ENCODE results near the gene RAB17. TPM values are rescaled to one million over a fixed set of nuclear protein-coding genes. Genes with fewer than 3 reads are reported as not detected.

The RAB17 gene
- total RNA-seq, 1 donor, result 0.43 TPM

DNA sequence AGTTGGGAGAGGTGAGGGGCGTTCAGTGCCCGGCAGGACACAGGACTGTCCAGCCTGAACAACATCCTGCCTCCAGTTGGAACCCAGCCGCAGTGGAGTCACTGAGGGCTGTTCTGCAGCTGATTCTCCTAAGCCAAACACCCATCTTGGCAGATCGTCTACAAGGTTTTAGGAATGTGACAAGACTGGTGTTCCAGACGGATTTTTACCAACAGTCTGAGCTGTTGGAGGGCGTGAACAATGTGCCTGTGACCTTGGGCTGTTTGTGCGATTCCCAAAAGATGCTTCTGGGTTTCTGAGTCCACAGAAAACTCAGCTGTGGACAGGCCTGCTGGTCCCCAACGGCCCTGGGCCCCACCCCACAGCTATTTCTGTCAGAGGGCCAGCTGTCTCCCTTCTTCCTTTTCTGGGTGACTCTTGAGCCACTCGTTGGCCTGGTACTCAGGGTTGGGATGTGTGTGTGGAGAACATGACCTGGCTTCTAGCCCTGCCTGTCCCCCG lies 42.6 kb upstream of the RAB17 start:
- DNase-seq (ENCODE audit: low read depth), result no peak
- no peak overlapping the region for H3K4me3 ChIP-seq (ENCODE audit: low read depth, low read length)
- TF ChIP-seq, protein P1, sequence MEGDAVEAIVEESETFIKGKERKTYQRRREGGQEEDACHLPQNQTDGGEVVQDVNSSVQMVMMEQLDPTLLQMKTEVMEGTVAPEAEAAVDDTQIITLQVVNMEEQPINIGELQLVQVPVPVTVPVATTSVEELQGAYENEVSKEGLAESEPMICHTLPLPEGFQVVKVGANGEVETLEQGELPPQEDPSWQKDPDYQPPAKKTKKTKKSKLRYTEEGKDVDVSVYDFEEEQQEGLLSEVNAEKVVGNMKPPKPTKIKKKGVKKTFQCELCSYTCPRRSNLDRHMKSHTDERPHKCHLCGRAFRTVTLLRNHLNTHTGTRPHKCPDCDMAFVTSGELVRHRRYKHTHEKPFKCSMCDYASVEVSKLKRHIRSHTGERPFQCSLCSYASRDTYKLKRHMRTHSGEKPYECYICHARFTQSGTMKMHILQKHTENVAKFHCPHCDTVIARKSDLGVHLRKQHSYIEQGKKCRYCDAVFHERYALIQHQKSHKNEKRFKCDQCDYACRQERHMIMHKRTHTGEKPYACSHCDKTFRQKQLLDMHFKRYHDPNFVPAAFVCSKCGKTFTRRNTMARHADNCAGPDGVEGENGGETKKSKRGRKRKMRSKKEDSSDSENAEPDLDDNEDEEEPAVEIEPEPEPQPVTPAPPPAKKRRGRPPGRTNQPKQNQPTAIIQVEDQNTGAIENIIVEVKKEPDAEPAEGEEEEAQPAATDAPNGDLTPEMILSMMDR (IDR thresholded peaks at IDR 0.05; ENCODE audit: insufficient read depth, low read depth, low read length), result no peak

DNA sequence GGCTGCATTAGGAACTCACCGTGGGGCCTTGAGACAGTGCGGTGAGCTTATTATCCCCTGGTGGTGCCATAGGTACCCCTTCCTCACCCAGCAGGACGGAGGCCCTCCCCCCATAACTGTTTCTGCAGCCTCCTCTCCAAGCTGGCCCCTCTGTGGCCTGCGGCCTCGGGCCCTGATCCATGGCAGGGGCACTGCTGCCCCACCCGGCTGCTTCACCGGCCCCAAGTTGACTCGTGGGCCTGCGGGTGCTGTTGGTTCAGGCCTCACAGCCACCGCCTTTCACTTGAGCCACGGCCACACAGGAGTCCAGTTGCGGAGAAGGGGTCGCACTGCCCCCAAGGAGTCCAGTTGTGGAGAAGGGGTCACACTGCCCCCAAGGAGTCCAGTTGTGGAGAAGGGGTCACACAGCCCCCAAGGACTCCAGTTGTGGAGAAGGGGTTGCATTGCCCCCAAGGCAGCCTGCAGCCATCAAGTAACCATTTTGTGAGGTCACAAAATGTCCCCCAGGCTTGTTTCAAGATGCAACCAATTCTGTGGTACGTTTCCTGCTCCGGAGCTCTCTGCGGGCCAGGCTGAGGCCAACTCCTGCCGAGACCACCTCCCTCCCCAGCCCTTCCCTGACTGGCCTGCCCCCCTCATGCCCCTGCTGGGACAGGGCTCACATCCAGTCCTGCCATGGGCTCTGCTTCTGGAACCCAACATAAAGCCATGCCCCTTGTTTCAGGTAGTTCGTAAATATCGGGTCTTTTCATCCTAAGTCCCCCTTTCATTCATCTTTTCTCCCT lies 41.5 kb upstream of the RAB17 start:
- TF ChIP-seq, protein P1 (IDR thresholded peaks at IDR 0.05; ENCODE audit: insufficient read depth, low read depth, low read length), result no peak
- no peak overlapping the region for H3K4me3 ChIP-seq (ENCODE audit: low read depth, low read length)
- DNase-seq (ENCODE audit: low read depth), result no peak

DNA sequence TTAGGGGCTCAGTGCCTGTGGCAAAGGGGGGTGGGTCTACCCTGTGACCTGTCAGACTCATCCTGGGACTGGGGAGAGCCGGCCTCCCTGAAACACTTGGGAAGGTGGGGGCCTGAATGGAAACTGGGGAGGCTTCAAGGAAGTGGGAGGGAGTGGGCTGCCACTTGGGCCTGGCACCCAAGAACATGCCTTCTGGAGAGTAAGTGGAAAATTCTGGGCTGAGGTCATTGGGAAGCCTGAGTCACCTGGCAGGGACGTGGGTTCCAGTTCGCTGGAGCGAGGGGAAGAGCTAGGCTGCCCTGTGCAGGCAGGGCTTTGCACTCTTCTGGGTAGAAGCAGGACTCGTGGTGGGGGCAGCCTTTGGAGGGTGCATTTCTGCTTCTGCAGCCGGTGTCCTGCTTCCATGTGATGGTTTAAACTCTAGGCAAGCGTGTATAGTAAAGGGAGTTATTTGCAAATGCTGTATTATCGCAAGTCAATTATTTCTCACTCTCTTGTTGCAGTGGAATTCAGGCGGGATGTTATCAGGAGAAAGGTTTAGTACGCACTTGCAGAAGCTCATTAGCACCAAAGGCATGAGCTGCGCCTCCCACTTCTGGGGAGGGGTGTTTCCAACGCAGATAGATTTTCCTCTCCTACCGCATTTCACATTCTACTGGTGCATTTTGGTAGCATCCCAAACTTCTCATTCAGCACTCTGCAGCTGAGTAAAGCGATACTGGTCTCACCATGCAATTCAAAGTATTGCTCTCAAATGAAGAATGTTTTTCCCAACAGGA lies 40.7 kb upstream of the RAB17 start:
- DNase-seq (ENCODE audit: low read depth), result no peak

DNA sequence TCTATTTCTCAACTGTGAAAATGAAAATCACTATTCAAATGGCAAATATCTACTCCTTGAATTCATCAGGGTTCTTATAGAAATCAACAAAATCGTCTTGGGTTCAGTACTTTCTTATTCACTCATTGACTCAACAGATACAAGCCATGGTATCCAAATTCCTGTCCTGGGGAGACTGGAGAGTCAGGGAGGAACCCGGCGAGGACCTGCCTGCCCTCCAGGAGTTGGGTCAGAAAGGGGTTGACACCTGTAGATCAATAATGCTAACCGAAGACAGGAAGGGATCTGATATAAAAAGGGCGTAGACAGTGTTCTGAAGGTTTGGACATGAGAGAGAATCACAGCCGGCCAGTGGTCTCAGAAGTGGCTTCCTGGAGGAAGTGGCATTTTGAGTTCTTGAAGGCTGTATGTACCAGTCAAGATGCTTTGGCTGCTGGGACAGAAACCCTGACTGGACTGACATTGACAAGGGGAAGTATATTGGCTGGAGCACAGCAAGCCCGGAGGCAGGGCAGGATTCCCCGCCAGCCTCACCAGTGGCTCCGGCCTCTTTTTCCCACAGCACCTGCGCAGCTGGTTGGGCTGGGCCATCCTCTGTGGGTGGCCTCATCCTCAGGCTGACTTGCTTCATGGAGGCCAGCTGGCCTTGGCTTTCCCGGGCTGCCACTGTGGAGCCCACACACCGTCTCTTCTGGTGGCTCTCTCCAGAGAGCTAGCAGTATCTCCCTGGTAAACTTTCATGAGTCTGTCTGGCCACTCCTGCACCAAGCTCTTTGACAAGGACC lies 39.9 kb upstream of the RAB17 start:
- DNase-seq (ENCODE audit: low read depth), result no peak
- no peak overlapping the region for H3K4me3 ChIP-seq (ENCODE audit: low read depth, low read length)
- TF ChIP-seq, protein P1 (IDR thresholded peaks at IDR 0.05; ENCODE audit: insufficient read depth, low read depth, low read length), result no peak

More for the DNA sequence above, 40.7 kb upstream of the RAB17 start:
- H3K4me3 ChIP-seq (ENCODE audit: low read depth, low read length), result no peak overlapping the region
- TF ChIP-seq, protein P1 (IDR thresholded peaks at IDR 0.05; ENCODE audit: insufficient read depth, low read depth, low read length), result no peak

DNA sequence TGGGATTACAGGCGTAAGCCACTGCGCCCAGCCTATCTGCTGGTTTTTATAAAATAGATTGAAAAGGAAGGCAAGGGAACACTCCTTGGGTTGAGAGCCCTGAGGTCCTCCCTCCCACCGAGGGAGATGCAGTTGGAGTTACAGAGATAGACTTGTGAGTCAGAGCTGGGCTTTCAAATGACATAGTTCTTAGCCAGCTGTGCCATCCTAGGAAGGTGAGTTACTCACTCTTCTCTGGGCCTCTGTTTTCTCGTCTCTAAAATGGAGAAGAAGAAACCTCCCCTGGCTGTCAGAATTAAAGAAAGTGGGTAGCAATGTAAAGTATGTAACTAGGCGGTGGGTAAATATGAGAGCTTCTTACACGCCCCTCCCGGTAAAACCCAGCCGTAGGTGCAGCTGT lies 39.2 kb upstream of the RAB17 start:
- DNase-seq (ENCODE audit: low read depth), result no peak
- TF ChIP-seq, protein P1 (IDR thresholded peaks at IDR 0.05; ENCODE audit: insufficient read depth, low read depth, low read length), result no peak
- no peak overlapping the region for H3K4me3 ChIP-seq (ENCODE audit: low read depth, low read length)

DNA sequence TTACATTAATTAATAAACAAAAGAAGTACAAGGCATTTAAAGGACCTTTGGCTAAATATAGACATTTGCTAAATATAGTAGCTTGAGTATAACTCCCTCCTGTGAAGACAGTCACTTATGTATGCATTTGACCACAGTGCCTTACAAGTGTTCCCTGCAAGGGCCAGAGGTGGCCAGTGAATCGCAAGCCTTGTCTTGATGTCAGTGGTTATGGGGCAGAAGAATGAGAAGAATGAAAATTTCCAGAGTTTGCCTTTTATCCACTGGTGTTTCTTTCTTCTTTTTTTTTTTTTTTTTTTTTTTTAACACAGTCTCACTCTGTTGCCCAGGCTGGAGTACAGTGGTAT lies 38.6 kb upstream of the RAB17 start:
- H3K4me3 ChIP-seq (ENCODE audit: low read depth, low read length), result no peak overlapping the region
- no peak for DNase-seq (ENCODE audit: low read depth)
- TF ChIP-seq, protein P1 (IDR thresholded peaks at IDR 0.05; ENCODE audit: insufficient read depth, low read depth, low read length), result no peak
